GM12878 (cell line): ENCODE measurements around the gene AKAP13. TPM values are rescaled to one million over a fixed set of nuclear protein-coding genes. Genes with fewer than 3 reads are reported as not detected.

Source experiments
- ATAC-seq: fragments of 200-7000 bp; cut with Tn5 transposase; 3 replicates; pipeline ENCODE4 v1.9.1; 2020; ENCODE audit warnings: mild to moderate bottlenecking, moderate library complexity
- BruUV-seq: library from RNA; stranded (reverse); fragments of 400-500 nt; replicated peaks from 2 replicates; lab custom pipeline; 2021; lab: Mats Ljungman, UMichigan
- CTCF ChIA-PET: fragments of 300-600 bp; sonication (Branson Sonifier 250); formaldehyde crosslinking; extraction: SDS; loops from one replicate; lab custom pipeline; 2021; ENCODE audit warnings: inconsistent platforms; lab: Yijun Ruan, JAX
- POLR2A ChIA-PET: fragments of 350-600 bp; formaldehyde crosslinking; extraction: SDS; loops from one replicate; lab custom pipeline; 2021; ENCODE audit warnings: inconsistent platforms; lab: Charles Lee
- RAD21 ChIA-PET: fragments of 300-600 bp; sonication (Branson Sonifier 250); formaldehyde crosslinking; loops from one replicate; lab custom pipeline; 2023; ENCODE audit warnings: antibody characterized with exemption; ENCODE audit not compliant: unreplicated experiment; lab: Charles Lee
- SMC1A ChIA-PET: fragments of 300-600 bp; sonication (Branson Sonifier 250); formaldehyde crosslinking; loops from one replicate; lab custom pipeline; 2023; ENCODE audit not compliant: unreplicated experiment, uncharacterized antibody; lab: Charles Lee
- DNase-seq: peaks from one replicate; pipeline ENCODE4 v3.0.0-alpha.2; 2011; ENCODE audit warnings: low read depth, low spot score
- FAIRE-seq: peaks from 3 replicates; lab custom pipeline; 2011; peaks lifted over from hg19 to GRCh38; lab: Jason Lieb, UNC
- H2AFZ ChIP-seq: 2 replicates; pipeline ENCODE4 v1.6.0; 2011; ENCODE audit warnings: low read depth, low read length, control low read depth; ENCODE audit not compliant: control insufficient read depth
- H3K27ac ChIP-seq: 2 replicates; pipeline ENCODE4 v1.5.1; 2011; ENCODE audit warnings: control low read depth; ENCODE audit not compliant: control insufficient read depth, insufficient read depth
- H3K27me3 ChIP-seq, 2 experiments: replicated peaks in 1 of 2; 2 replicates each; pipeline versions ENCODE4 v1.6.0 to v1.6.1; 2011; ENCODE audit warnings: low read length in 1 of 2; ENCODE audit not compliant: control insufficient read depth in 2 of 2, insufficient read depth in 2 of 2
- H3K36me3 ChIP-seq, 2 experiments: 2 replicates each; pipeline ENCODE4 v1.5.1; 2011; ENCODE audit warnings: low read length in 1 of 2; ENCODE audit not compliant: control insufficient read depth in 2 of 2, insufficient read depth in 2 of 2
- H3K4me1 ChIP-seq: 2 replicates; pipeline ENCODE4 v1.6.1; 2011; ENCODE audit warnings: mild to moderate bottlenecking, low read length, moderate library complexity, mixed read lengths; ENCODE audit not compliant: control insufficient read depth, insufficient read depth
- H3K4me2 ChIP-seq: 2 replicates; pipeline ENCODE4 v1.6.0; 2011; ENCODE audit warnings: control low read depth; ENCODE audit not compliant: control insufficient read depth, insufficient read depth
- H3K4me3 ChIP-seq: fragments of 200-600 bp; sonication (generic); 2 replicates; pipeline ENCODE4 v1.5.1; 2016
- H3K79me2 ChIP-seq: 2 replicates; pipeline ENCODE4 v1.6.0; 2011; ENCODE audit warnings: low read length; ENCODE audit not compliant: control insufficient read depth, insufficient read depth
- H3K9ac ChIP-seq: 2 replicates; pipeline ENCODE4 v1.8.0; 2011; ENCODE audit warnings: low read length, control low read depth, mixed read lengths; ENCODE audit not compliant: control insufficient read depth, insufficient read depth
- H3K9me3 ChIP-seq: replicated peaks from 3 replicates; pipeline ENCODE4 v1.5.1; 2011; ENCODE audit warnings: mild to moderate bottlenecking, low read length; ENCODE audit not compliant: control insufficient read depth, insufficient read depth
- H4K20me1 ChIP-seq: 2 replicates; pipeline ENCODE4 v1.6.0; 2011; ENCODE audit not compliant: control insufficient read depth, insufficient read depth
- BACH1 ChIP-seq: fragments of 450-650 bp; IDR thresholded peaks from 2 replicates; pipeline ENCODE4 v1.6.1; 2017; ENCODE audit warnings: mild to moderate bottlenecking, borderline replicate concordance
- CBFB ChIP-seq: IDR thresholded peaks from 2 replicates; pipeline ENCODE4 v1.6.1; 2016; ENCODE audit warnings: antibody characterized with exemption, low read depth
- EP300 ChIP-seq, 2 experiments: fragments of 150-350 bp in 1 of 2; IDR thresholded peaks; 2 replicates each; pipeline ENCODE4 v1.6.1; 2011 to 2012; ENCODE audit warnings: low read depth in 2 of 2, low read length in 2 of 2, borderline replicate concordance in 1 of 2, improper control_type of control experiment in 1 of 2, inconsistent platforms in 1 of 2; ENCODE audit not compliant: control insufficient read depth in 1 of 2
- ETV6 ChIP-seq, 2 experiments: fragments of 450-650 bp in 1 of 2; IDR thresholded peaks in 1 of 2; conservative IDR thresholded peaks in 1 of 2; 2 replicates each; pipeline ENCODE4 v1.6.1; 2014; ENCODE audit warnings: antibody characterized with exemption in 1 of 2, borderline replicate concordance in 1 of 2, low read depth in 1 of 2, mild to moderate bottlenecking in 1 of 2, moderate library complexity in 1 of 2
- MXI1 ChIP-seq: fragments of 150-350 bp; IDR thresholded peaks from 2 replicates; pipeline ENCODE4 v1.6.1; 2011; ENCODE audit warnings: low read depth, mild to moderate bottlenecking, inconsistent platforms, low read length, improper control_type of control experiment
- NBN ChIP-seq: fragments of 450-650 bp; IDR thresholded peaks from 2 replicates; pipeline ENCODE4 v1.6.1; 2016
- NFYB ChIP-seq: IDR thresholded peaks from 2 replicates; pipeline ENCODE4 v1.6.1; 2011; ENCODE audit warnings: low read depth, mild to moderate bottlenecking, low read length, improper control_type of control experiment, moderate library complexity; ENCODE audit not compliant: insufficient read depth
- NR2F1 ChIP-seq: fragments of 450-650 bp; conservative IDR thresholded peaks from 2 replicates; pipeline ENCODE4 v1.6.1; 2017; ENCODE audit warnings: mild to moderate bottlenecking
- PML ChIP-seq: IDR thresholded peaks from 2 replicates; pipeline ENCODE4 v1.6.1; 2012; ENCODE audit warnings: low read length, inconsistent platforms
- POLR2A ChIP-seq: IDR thresholded peaks from 2 replicates; pipeline ENCODE4 v1.6.1; 2011; ENCODE audit warnings: low read depth, mild to moderate bottlenecking, low read length
- RELA ChIP-seq: fragments of 450-650 bp; IDR thresholded peaks from 2 replicates; pipeline ENCODE4 v1.8.0; 2014; ENCODE audit warnings: borderline replicate concordance; ENCODE audit not compliant: partially characterized antibody
- REST ChIP-seq: IDR thresholded peaks from 2 replicates; pipeline ENCODE4 v1.6.1; 2012; ENCODE audit warnings: mild to moderate bottlenecking, low read depth, low read length
- SIN3A ChIP-seq: IDR thresholded peaks from 2 replicates; pipeline ENCODE4 v1.6.1; 2012; ENCODE audit warnings: low read depth, low read length, improper control_type of control experiment
- SPI1 ChIP-seq: IDR thresholded peaks from 2 replicates; pipeline ENCODE4 v1.6.1; 2011; ENCODE audit warnings: low read depth, mild to moderate bottlenecking, low read length, moderate library complexity, borderline replicate concordance; ENCODE audit not compliant: insufficient read depth
- SRF ChIP-seq, 2 experiments: IDR thresholded peaks; 2 replicates each; pipeline ENCODE4 v1.6.1; 2011; ENCODE audit warnings: low read depth in 2 of 2, low read length in 2 of 2, mild to moderate bottlenecking in 1 of 2, moderate library complexity in 1 of 2
- STAT3 ChIP-seq: IDR thresholded peaks from 2 replicates; pipeline ENCODE4 v1.6.1; 2011; ENCODE audit warnings: low read depth, low read length, improper control_type of control experiment
- ZBED1 ChIP-seq: IDR thresholded peaks from 2 replicates; pipeline ENCODE4 v1.6.1; 2016; ENCODE audit warnings: borderline replicate concordance
- ZNF217 ChIP-seq: fragments of 450-650 bp; IDR thresholded peaks from 2 replicates; pipeline ENCODE4 v1.6.1; 2017; ENCODE audit warnings: antibody characterized with exemption, mild to moderate bottlenecking
- ZNF384 ChIP-seq: IDR thresholded peaks from 2 replicates; pipeline ENCODE4 v1.6.1; 2012; ENCODE audit warnings: low read depth, mild to moderate bottlenecking, low read length, improper control_type of control experiment, borderline replicate concordance
- WGBS: methylation state at CpG from one replicate; pipeline ENCODE4 v1.1.6; 2016; ENCODE audit warnings: low lambda C conversion rate; ENCODE audit not compliant: insufficient replicate concordance, insufficient coverage; ENCODE audit errors: missing lambda C conversion rate; 5-methylcytosine and 5-hydroxymethylcytosine counted together
- in situ Hi-C: fragments of 300-500 bp; cut with MboI; formaldehyde crosslinking; loops from 9 replicates; pipeline ENCODE4 v1.14.3; 2018; ENCODE audit warnings: mixed read lengths
- intact Hi-C: fragments of 100-400 bp; cut with micrococcal nuclease; formaldehyde crosslinking; loops from one replicate; pipeline ENCODE4 v1.14.2; 2022; ENCODE audit not compliant: unreplicated experiment
- polyA plus RNA-seq, 11 experiments: library from polyadenylated mRNA; depleted of rRNA in 4 of 11; unstranded in 6 of 11; stranded (reverse) in 5 of 11; fragments of >200 nt; fragmentation: Nextera tagmentation in 4 of 11; fragmentation: Illumina TruSeq in 1 of 11; extraction: Ambion mirVana in 4 of 11; extraction: Trizol in 1 of 11; gene quantifications; 1 replicate in 1 of 11; 2 replicates in 10 of 11; pipeline versions ENCODE4 v1.2.1 to v1.2.3, GENCODE V29; 2011 to 2016; ENCODE audit warnings: inconsistent platforms in 2 of 11, missing spikeins in 2 of 11, low read depth in 1 of 11
- total RNA-seq, 4 experiments: library from RNA; depleted of rRNA in 3 of 4; stranded (reverse); fragments of >200 nt in 3 of 4; fragmentation: Illumina TruSeq in 1 of 4; extraction: Trizol in 1 of 4; gene quantifications; 2 replicates each; pipeline versions ENCODE4 v1.2.1 to v1.2.3, GENCODE V29; 2013 to 2021

AKAP13 gene
- total and polyA plus RNA-seq, 10 of the 15 experiments (the other 5 are each of a cell fraction or from before 2014, with no cell fraction given): 14.4 to 74.9 (median 55.1) TPM

GRCh38 chr15:85412956-85413854, 32.8 kb downstream of the AKAP13 start (continued):
- TF ChIP-seq CBFB (peak; percentile 52; the same call in 1 of the 2 replicates), ZNF384 (no peak), BACH1 (peak; percentile 77; the same call in 1 of the 2 replicates), ZNF217 (peak; percentile 48; the same call in 1 of the 2 replicates), SRF (IDR thresholded peaks at IDR 0.05; ENCODE audit: low read depth in 2 of 2, low read length in 2 of 2) (peak in 1 of 2 experiments; percentile 66; a peak in 2 of 4 replicates)

- Histone ChIP-seq H3K27me3 (no peaks in the 10 kb centered on the region), H4K20me1 (no peaks in the 10 kb centered on the region), H3K79me2 (peaks cover 86% of the 10 kb centered on the region), H3K27ac (peak overlapping the region; percentile 94), H3K4me3 (peak overlapping the region; percentile 21; the same call in 1 of the 2 replicates), H2AFZ (no peak overlapping the region), H3K9me3 (no peaks in the 10 kb centered on the region; the same call in none of the 3 replicates), H3K36me3 (no peaks in the 10 kb centered on the region; a peak in 1 of 4 replicates), H3K4me2 (peak overlapping the region; percentile 17), H3K4me1 (peaks cover 56% of the 10 kb centered on the region), H3K9ac (peak overlapping the region; percentile 27)
- ChIA-PET POLR2A (interaction anchor here (0.7 to 5.8 kb wide), 14 partner anchors 10 to 118 kb away, joined by 3 to 47 read pairs (median 10); partner anchors contain the start of gene AKAP13), CTCF (interaction anchor here (0.7 to 10.1 kb wide), 32 partner anchors 10 to 167 kb away, joined by 3 to 174 read pairs (median 7); partner anchors contain the start of gene AKAP13), RAD21 (interaction anchor here (0.8 to 9.7 kb wide), 28 partner anchors 10 to 316 kb away, joined by 3 to 202 read pairs (median 8); partner anchors contain the start of gene AKAP13), SMC1A (interaction anchor here (0.6 to 10.8 kb wide), 31 partner anchors 10 to 569 kb away, joined by 3 to 192 read pairs (median 12); partner anchors contain the start of gene AKAP13)
- no peak for DNase-seq
- ATAC-seq: no peak
- BruUV-seq: no TSS peak
- FAIRE-seq: no peak
- in situ Hi-C loops: loop anchor here (5.0 kb wide), 1 partner anchor 82 kb away; no protein-coding TSS in a partner anchor
- 65% methylated on average over 4 of the region's 4 CpGs for WGBS
- intact Hi-C loops: loop anchor here (5.0 kb wide), 1 partner anchor 63 kb away; no protein-coding TSS in a partner anchor
- TF ChIP-seq MXI1 (no peak), NR2F1 (no peak), SPI1 (no peak), NFYB (no peak), ETV6 (conservative IDR thresholded peaks at IDR 0.05 in 1 of 2, IDR thresholded peaks at IDR 0.05 in 1 of 2; ENCODE audit: borderline replicate concordance in 1 of 2, low read depth in 1 of 2) (no peak), ZBED1 (no peak), NBN (no peak), STAT3 (no peak), REST (no peak), SIN3A (no peak), PML (no peak), EP300 (IDR thresholded peaks at IDR 0.05; ENCODE audit: borderline replicate concordance in 1 of 2, control insufficient read depth in 1 of 2, low read depth in 2 of 2, low read length in 2 of 2) (no peak), POLR2A (no peak), RELA (no peak)
These were observed 33.6 kb downstream of the AKAP13 start for GRCh38 chr15:85414037-85414436.
